Thymus (tissue), 2 donors: ENCODE data around the gene LSP1. TPM values are rescaled to one million over a fixed set of nuclear protein-coding genes. Genes with fewer than 3 reads are reported as not detected.

Experiments
- polyA plus RNA-seq: library from polyadenylated mRNA; stranded (reverse); fragments of 200-250 nt; gene quantifications from one replicate; pipeline ENCODE4 v1.2.3, GENCODE V29; 2013
- total RNA-seq: library from RNA; stranded (reverse); fragments of 120-200 nt; gene quantifications from one replicate; pipeline ENCODE4 v1.2.4, GENCODE V29; 2013
- donor health status: healthy.

The LSP1 gene
- total and polyA plus RNA-seq, 2 donors, result 138 to 179 TPM

Other genes starting within 250 kb of the LSP1 start
- not detected for gene KRTAP5-3, start 244.6 kb upstream of the LSP1 start, total RNA-seq
- gene KRTAP5-3, start 244.6 kb upstream of the LSP1 start, polyA plus RNA-seq, result 0.02 TPM
- not detected for gene KRTAP5-4, start 230.9 kb upstream of the LSP1 start, total RNA-seq
- not detected for gene KRTAP5-4, start 230.9 kb upstream of the LSP1 start, polyA plus RNA-seq
- not detected for gene KRTAP5-5, start 223.3 kb upstream of the LSP1 start, total RNA-seq
- gene KRTAP5-5, start 223.3 kb upstream of the LSP1 start, polyA plus RNA-seq, result not detected
- not detected for gene KRTAP5-6, start 155.9 kb upstream of the LSP1 start, total RNA-seq
- not detected for gene KRTAP5-6, start 155.9 kb upstream of the LSP1 start, polyA plus RNA-seq
- 0.14 TPM for gene IFITM10, start 102.5 kb upstream of the LSP1 start, total RNA-seq
- 0.80 TPM for gene IFITM10, start 102.5 kb upstream of the LSP1 start, polyA plus RNA-seq
- gene CTSD, start 89.2 kb upstream of the LSP1 start, total RNA-seq, result 97.4 TPM
- 487 TPM for gene CTSD, start 89.2 kb upstream of the LSP1 start, polyA plus RNA-seq
- 0.71 TPM for gene SYT8, start 18.1 kb upstream of the LSP1 start, total RNA-seq
- 9.8 TPM for gene SYT8, start 18.1 kb upstream of the LSP1 start, polyA plus RNA-seq
- 4.5 TPM for gene TNNI2, start 14.1 kb upstream of the LSP1 start, total RNA-seq
- gene TNNI2, start 14.1 kb upstream of the LSP1 start, polyA plus RNA-seq, result 13.4 TPM
- gene PRR33, start 38.8 kb downstream of the LSP1 start, total RNA-seq, result not detected
- 0.18 TPM for gene PRR33, start 38.8 kb downstream of the LSP1 start, polyA plus RNA-seq
- 15.8 TPM for gene TNNT3, start 66.6 kb downstream of the LSP1 start, total RNA-seq
- gene TNNT3, start 66.6 kb downstream of the LSP1 start, polyA plus RNA-seq, result 44.9 TPM
- gene MRPL23, start 94.2 kb downstream of the LSP1 start, total RNA-seq, result 62.8 TPM
- gene MRPL23, start 94.2 kb downstream of the LSP1 start, polyA plus RNA-seq, result 75.9 TPM
- gene H19, start 144.8 kb downstream of the LSP1 start, total RNA-seq, result 413 TPM
- gene H19, start 144.8 kb downstream of the LSP1 start, polyA plus RNA-seq, result 102 TPM